ENCODE data around the gene MED15. TPM values are rescaled to one million over a fixed set of nuclear protein-coding genes. Genes with fewer than 3 reads are reported as not detected.

Gene MED15
- total and polyA plus RNA-seq, 2 experiments from 2014 or later = 29.2 to 43.5 TPM

DNA sequence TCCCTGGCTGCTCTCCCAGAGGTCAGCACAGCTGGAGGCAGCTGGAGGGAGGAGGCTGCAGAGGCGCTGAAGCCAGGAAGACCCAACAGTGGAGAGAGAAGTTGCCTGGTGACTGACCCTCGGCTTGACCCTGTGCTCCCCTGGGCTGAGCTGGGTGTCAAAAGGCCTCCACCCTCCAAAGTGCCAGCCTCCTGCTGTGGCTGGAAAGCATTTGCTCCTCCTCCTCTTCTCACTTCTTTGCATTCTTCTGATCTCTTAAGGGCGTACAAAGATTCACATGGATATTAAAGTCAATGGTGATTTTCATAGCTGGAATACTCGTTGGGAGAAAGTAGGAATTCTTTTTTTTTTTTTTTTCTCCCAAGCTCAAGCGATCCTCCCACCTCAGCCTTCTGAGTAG lies 91.7 kb downstream of the MED15 start:
- H3K4me3 ChIP-seq = no peak overlapping the region
- H4K20me1 ChIP-seq (replicated peaks; ENCODE audit: insufficient read depth) = no peaks in the 10 kb centered on the region
- Mint-ChIP-seq H3K9me3 (no peaks in the 10 kb centered on the region), H3K4me3 (no peak overlapping the region), H3K27me3 (ENCODE audit: insufficient read depth, low read depth, poor library complexity) (peaks cover 4% of the 10 kb centered on the region), H3K36me3 (ENCODE audit: low read depth) (no peaks in the 10 kb centered on the region), H3K27ac (no peak overlapping the region), H3K4me1 (no peaks in the 10 kb centered on the region; the same call in 2 of the 3 replicates)
- no peaks in the 10 kb centered on the region for H3F3A ChIP-seq (replicated peaks; ENCODE audit: low read depth)
- H3K36me3 ChIP-seq (ENCODE audit: insufficient read depth) = no peaks in the 10 kb centered on the region
- no peak for ATAC-seq
- H3K27me3 ChIP-seq (ENCODE audit: insufficient read depth) = no peaks in the 10 kb centered on the region
- H2AFZ ChIP-seq = no peak overlapping the region
- no peak overlapping the region for H3K27ac ChIP-seq (ENCODE audit: low read depth)
- H3K79me2 ChIP-seq (replicated peaks; ENCODE audit: insufficient read depth) = no peaks in the 10 kb centered on the region
- TF ChIP-seq NANOG (IDR thresholded peaks at IDR 0.05; ENCODE audit: borderline replicate concordance) (no peak), EZH2phosphoT487 (IDR thresholded peaks at IDR 0.05; ENCODE audit: unreplicated experiment) (no peak), CREB1 (CRISPR knock-in tag; IDR thresholded peaks at IDR 0.05; ENCODE audit: low read depth) (no peak), JUNB (IDR thresholded peaks at IDR 0.05; ENCODE audit: unreplicated experiment) (no peak), STAT1 (IDR thresholded peaks at IDR 0.05; ENCODE audit: unreplicated experiment) (no peak)
- TF ChIP-seq, protein P1, sequence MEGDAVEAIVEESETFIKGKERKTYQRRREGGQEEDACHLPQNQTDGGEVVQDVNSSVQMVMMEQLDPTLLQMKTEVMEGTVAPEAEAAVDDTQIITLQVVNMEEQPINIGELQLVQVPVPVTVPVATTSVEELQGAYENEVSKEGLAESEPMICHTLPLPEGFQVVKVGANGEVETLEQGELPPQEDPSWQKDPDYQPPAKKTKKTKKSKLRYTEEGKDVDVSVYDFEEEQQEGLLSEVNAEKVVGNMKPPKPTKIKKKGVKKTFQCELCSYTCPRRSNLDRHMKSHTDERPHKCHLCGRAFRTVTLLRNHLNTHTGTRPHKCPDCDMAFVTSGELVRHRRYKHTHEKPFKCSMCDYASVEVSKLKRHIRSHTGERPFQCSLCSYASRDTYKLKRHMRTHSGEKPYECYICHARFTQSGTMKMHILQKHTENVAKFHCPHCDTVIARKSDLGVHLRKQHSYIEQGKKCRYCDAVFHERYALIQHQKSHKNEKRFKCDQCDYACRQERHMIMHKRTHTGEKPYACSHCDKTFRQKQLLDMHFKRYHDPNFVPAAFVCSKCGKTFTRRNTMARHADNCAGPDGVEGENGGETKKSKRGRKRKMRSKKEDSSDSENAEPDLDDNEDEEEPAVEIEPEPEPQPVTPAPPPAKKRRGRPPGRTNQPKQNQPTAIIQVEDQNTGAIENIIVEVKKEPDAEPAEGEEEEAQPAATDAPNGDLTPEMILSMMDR (conservative IDR thresholded peaks at IDR 0.05; ENCODE audit: low read depth in 2 of 2) = no peak
- TF ChIP-seq, protein P2, sequence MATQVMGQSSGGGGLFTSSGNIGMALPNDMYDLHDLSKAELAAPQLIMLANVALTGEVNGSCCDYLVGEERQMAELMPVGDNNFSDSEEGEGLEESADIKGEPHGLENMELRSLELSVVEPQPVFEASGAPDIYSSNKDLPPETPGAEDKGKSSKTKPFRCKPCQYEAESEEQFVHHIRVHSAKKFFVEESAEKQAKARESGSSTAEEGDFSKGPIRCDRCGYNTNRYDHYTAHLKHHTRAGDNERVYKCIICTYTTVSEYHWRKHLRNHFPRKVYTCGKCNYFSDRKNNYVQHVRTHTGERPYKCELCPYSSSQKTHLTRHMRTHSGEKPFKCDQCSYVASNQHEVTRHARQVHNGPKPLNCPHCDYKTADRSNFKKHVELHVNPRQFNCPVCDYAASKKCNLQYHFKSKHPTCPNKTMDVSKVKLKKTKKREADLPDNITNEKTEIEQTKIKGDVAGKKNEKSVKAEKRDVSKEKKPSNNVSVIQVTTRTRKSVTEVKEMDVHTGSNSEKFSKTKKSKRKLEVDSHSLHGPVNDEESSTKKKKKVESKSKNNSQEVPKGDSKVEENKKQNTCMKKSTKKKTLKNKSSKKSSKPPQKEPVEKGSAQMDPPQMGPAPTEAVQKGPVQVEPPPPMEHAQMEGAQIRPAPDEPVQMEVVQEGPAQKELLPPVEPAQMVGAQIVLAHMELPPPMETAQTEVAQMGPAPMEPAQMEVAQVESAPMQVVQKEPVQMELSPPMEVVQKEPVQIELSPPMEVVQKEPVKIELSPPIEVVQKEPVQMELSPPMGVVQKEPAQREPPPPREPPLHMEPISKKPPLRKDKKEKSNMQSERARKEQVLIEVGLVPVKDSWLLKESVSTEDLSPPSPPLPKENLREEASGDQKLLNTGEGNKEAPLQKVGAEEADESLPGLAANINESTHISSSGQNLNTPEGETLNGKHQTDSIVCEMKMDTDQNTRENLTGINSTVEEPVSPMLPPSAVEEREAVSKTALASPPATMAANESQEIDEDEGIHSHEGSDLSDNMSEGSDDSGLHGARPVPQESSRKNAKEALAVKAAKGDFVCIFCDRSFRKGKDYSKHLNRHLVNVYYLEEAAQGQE (IDR thresholded peaks at IDR 0.05; ENCODE audit: unreplicated experiment) = no peak
- TF ChIP-seq, protein P3, sequence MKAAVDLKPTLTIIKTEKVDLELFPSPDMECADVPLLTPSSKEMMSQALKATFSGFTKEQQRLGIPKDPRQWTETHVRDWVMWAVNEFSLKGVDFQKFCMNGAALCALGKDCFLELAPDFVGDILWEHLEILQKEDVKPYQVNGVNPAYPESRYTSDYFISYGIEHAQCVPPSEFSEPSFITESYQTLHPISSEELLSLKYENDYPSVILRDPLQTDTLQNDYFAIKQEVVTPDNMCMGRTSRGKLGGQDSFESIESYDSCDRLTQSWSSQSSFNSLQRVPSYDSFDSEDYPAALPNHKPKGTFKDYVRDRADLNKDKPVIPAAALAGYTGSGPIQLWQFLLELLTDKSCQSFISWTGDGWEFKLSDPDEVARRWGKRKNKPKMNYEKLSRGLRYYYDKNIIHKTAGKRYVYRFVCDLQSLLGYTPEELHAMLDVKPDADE (IDR thresholded peaks at IDR 0.05) = no peak
- no peak for DNase-seq (ENCODE audit: low spot score)
- H3K4me2 ChIP-seq = no peak overlapping the region
- no peaks in the 10 kb centered on the region for H3K9me2 ChIP-seq (ENCODE audit: insufficient read depth)
- no peaks in the 10 kb centered on the region for H3K4me1 ChIP-seq (ENCODE audit: insufficient read depth)

DNA sequence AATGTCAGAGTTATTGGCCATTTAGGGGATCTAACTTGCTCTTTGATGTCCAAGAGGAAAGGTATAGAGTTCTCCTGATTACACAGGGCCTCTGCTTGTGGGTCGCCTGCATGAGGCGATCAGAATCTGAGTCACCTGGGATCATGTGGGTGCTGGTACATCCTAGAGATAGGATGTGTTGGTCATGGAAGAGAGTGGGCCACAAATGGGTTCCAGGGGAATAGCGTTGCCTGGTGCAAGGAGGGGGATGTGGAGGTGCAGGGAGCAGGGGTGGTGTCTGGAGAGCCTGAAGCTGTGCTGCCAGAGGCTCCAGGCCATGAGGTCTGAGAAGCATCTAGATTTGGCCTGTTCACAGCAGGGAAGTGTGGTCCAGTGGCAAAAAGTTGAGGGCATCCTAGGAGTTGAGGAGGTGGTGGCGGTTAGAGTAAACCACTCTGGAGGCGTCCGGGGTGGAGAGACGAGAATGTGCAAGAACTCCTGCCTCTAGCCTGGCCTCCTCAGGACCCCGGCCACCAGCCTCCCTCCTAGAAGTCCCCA lies 92.8 kb downstream of the MED15 start:
- H3K4me1 Mint-ChIP-seq = peaks cover 2% of the 10 kb centered on the region; the same call in 2 of the 3 replicates
- H4K20me1 ChIP-seq (replicated peaks; ENCODE audit: insufficient read depth) = no peaks in the 10 kb centered on the region
- H3K9me2 ChIP-seq (ENCODE audit: insufficient read depth) = no peaks in the 10 kb centered on the region
- H3K4me3 Mint-ChIP-seq = no peak overlapping the region
- no peaks in the 10 kb centered on the region for H3K27me3 ChIP-seq (ENCODE audit: insufficient read depth)
- no peak overlapping the region; the same call in 1 of the 2 replicates for H3K27ac Mint-ChIP-seq
- H3F3A ChIP-seq (replicated peaks; ENCODE audit: low read depth) = no peaks in the 10 kb centered on the region
- H3K27me3 Mint-ChIP-seq (ENCODE audit: insufficient read depth, low read depth, poor library complexity) = peaks cover 4% of the 10 kb centered on the region
- DNase-seq (ENCODE audit: low spot score) (no peak), ATAC-seq (no peak)
- H3K79me2 ChIP-seq (replicated peaks; ENCODE audit: insufficient read depth) = no peaks in the 10 kb centered on the region
- H3K4me2 ChIP-seq = no peak overlapping the region
- no peaks in the 10 kb centered on the region for H3K36me3 ChIP-seq (ENCODE audit: insufficient read depth)
- no peaks in the 10 kb centered on the region for H3K4me1 ChIP-seq (ENCODE audit: insufficient read depth)
- H2AFZ ChIP-seq = no peak overlapping the region
- TF ChIP-seq STAT1 (IDR thresholded peaks at IDR 0.05; ENCODE audit: unreplicated experiment) (no peak), CREB1 (CRISPR knock-in tag; IDR thresholded peaks at IDR 0.05; ENCODE audit: low read depth) (no peak), POLR2AphosphoS5 (IDR thresholded peaks at IDR 0.05; ENCODE audit: low read depth) (no peak), EZH2phosphoT487 (IDR thresholded peaks at IDR 0.05; ENCODE audit: unreplicated experiment) (no peak), ZNF331 (CRISPR knock-in tag; IDR thresholded peaks at IDR 0.05; ENCODE audit: low read depth) (no peak), ZNF114 (CRISPR knock-in tag; IDR thresholded peaks at IDR 0.05) (no peak), NANOG (IDR thresholded peaks at IDR 0.05; ENCODE audit: borderline replicate concordance) (no peak)
- TF ChIP-seq, protein P2 (IDR thresholded peaks at IDR 0.05; ENCODE audit: unreplicated experiment) = no peak
- no peaks in the 10 kb centered on the region for H3K36me3 Mint-ChIP-seq (ENCODE audit: low read depth)
- no peaks in the 10 kb centered on the region for H3K9me3 Mint-ChIP-seq
- H3K27ac ChIP-seq (ENCODE audit: low read depth) = no peak overlapping the region
- H3K4me3 ChIP-seq = no peak overlapping the region
